OCI-LY3 (cell line): ENCODE results near the gene MYBPC1.

Source experiments
- H2AFZ ChIP-seq: fragments of 200-600, 300-600 bp; shearing (Covaris generic); 2 replicates; pipeline ENCODE4 v1.6.0; 2014; ENCODE audit warnings: antibody characterized with exemption, low read depth, low read length
- H3K27ac ChIP-seq: fragments of 200-600, 300-600 bp; sonication (generic); 2 replicates; pipeline ENCODE4 v1.5.1; 2014; ENCODE audit warnings: mild to moderate bottlenecking, low read length, moderate library complexity, mixed read lengths
- H3K27me3 ChIP-seq: fragments of 200-600, 300-600 bp; sonication (generic); 2 replicates; pipeline ENCODE4 v1.6.1; 2014; ENCODE audit warnings: low read depth, low read length, mixed read lengths
- H3K36me3 ChIP-seq: fragments of 200-600, 300-600 bp; sonication (generic); replicated peaks from 2 replicates; pipeline ENCODE3; 2014; ENCODE audit warnings: low read depth, low read length, mixed read lengths
- H3K4me1 ChIP-seq: fragments of 300-600, 200-600 bp; sonication (generic); 2 replicates; pipeline ENCODE4 v1.6.1; 2014; ENCODE audit warnings: low read length, mixed read lengths
- H3K4me2 ChIP-seq: fragments of 200-600, 300-600 bp; sonication (generic); 2 replicates; pipeline ENCODE4 v1.6.1; 2014; ENCODE audit warnings: low read length, mixed read lengths
- H3K4me3 ChIP-seq: fragments of 300-600, 200-600 bp; sonication (generic); 2 replicates; pipeline ENCODE4 v1.5.1; 2014; ENCODE audit warnings: antibody characterized with exemption, mild to moderate bottlenecking, low read length, moderate library complexity
- H3K79me2 ChIP-seq: fragments of 300-600, 200-600 bp; shearing (Covaris generic); 2 replicates; pipeline ENCODE4 v1.6.1; 2014; ENCODE audit warnings: mild to moderate bottlenecking, low read length, mixed read lengths
- H3K9ac ChIP-seq: fragments of 300-600, 200-600 bp; shearing (Covaris generic); 2 replicates; pipeline ENCODE4 v1.6.0; 2014; ENCODE audit warnings: mild to moderate bottlenecking, low read length, moderate library complexity
- H3K9me3 ChIP-seq: fragments of 200-600, 300-600 bp; shearing (Covaris generic); 2 replicates; pipeline ENCODE4 v1.6.1; 2014; ENCODE audit warnings: low read length, mixed read lengths; ENCODE audit not compliant: insufficient read depth
- H4K20me1 ChIP-seq: fragments of 200-600, 300-600 bp; sonication (generic); 2 replicates; pipeline ENCODE4 v1.6.1; 2016; ENCODE audit warnings: low read length, mixed read lengths; ENCODE audit not compliant: insufficient read depth
- CTCF ChIP-seq: fragments of 200-600, 300-600 bp; sonication (generic); IDR thresholded peaks from 2 replicates; pipeline ENCODE4 v1.5.1; 2014; ENCODE audit warnings: antibody characterized with exemption, low read length, low read depth
- EZH2phosphoT487 ChIP-seq: fragments of 200-600 bp; shearing (Covaris generic); IDR thresholded peaks from 2 replicates; pipeline ENCODE4 v1.6.1; 2018; ENCODE audit warnings: antibody characterized with exemption, mixed run types, low read depth

MYBPC1 gene

GRCh38 chr12:101713930-101714329 lies 119.2 kb downstream of the MYBPC1 start:
- peaks cover 3% of the 10 kb centered on the region; the same call in 1 of the 2 replicates for H3K79me2 ChIP-seq
- H3K4me1 ChIP-seq: peaks cover 3% of the 10 kb centered on the region; the same call in 1 of the 2 replicates
- no peak overlapping the region for H3K4me3 ChIP-seq

GRCh38 chr12:101714877-101715444 lies 120.2 kb downstream of the MYBPC1 start:
- no peaks in the 10 kb centered on the region for H3K79me2 ChIP-seq
- H3K4me2 ChIP-seq: no peak overlapping the region
- H3K27me3 ChIP-seq: no peaks in the 10 kb centered on the region
- no peak overlapping the region for H2AFZ ChIP-seq
- H3K27ac ChIP-seq: no peak overlapping the region
- H3K4me3 ChIP-seq: no peak overlapping the region
- no peaks in the 10 kb centered on the region for H3K9me3 ChIP-seq
- H4K20me1 ChIP-seq: 0 out of 2 replicates have a peak, but pooled peaks cover 4% of the 10 kb centered on the region
- peaks cover 3% of the 10 kb centered on the region; the same call in 1 of the 2 replicates for H3K4me1 ChIP-seq
- H3K36me3 ChIP-seq: no peaks in the 10 kb centered on the region
- TF ChIP-seq EZH2phosphoT487: no peak
- TF ChIP-seq CTCF: no peak
- no peak overlapping the region for H3K9ac ChIP-seq

More at GRCh38 chr12:101713930-101714329, 119.2 kb downstream of the MYBPC1 start:
- H2AFZ ChIP-seq: no peak overlapping the region
- H3K9me3 ChIP-seq: no peaks in the 10 kb centered on the region
- H3K9ac ChIP-seq: no peak overlapping the region
- TF ChIP-seq EZH2phosphoT487 (no peak), CTCF (no peak)
- 0 out of 2 replicates have a peak, but pooled peaks cover 4% of the 10 kb centered on the region for H4K20me1 ChIP-seq
- no peak overlapping the region for H3K4me2 ChIP-seq
- no peaks in the 10 kb centered on the region for H3K27me3 ChIP-seq
- no peak overlapping the region for H3K27ac ChIP-seq
- no peaks in the 10 kb centered on the region for H3K36me3 ChIP-seq

GRCh38 chr12:101719566-101719965 lies 124.8 kb downstream of the MYBPC1 start:
- Histone ChIP-seq H3K4me2 (no peak overlapping the region), H3K9ac (no peak overlapping the region), H3K9me3 (no peaks in the 10 kb centered on the region), H3K79me2 (no peaks in the 10 kb centered on the region), H3K36me3 (no peaks in the 10 kb centered on the region), H3K27me3 (no peaks in the 10 kb centered on the region), H3K27ac (no peak overlapping the region), H2AFZ (no peak overlapping the region), H3K4me3 (no peak overlapping the region), H4K20me1 (no peaks in the 10 kb centered on the region), H3K4me1 (no peaks in the 10 kb centered on the region)
- no peak for TF ChIP-seq CTCF
- no peak for TF ChIP-seq EZH2phosphoT487

GRCh38 chr12:101720118-101720517 lies 125.3 kb downstream of the MYBPC1 start:
- no peak overlapping the region for H3K27ac ChIP-seq
- TF ChIP-seq EZH2phosphoT487 (no peak), CTCF (no peak)
- no peak overlapping the region for H3K9ac ChIP-seq
- no peak overlapping the region for H2AFZ ChIP-seq
- H3K4me1 ChIP-seq: no peaks in the 10 kb centered on the region
- no peak overlapping the region for H3K4me2 ChIP-seq
- H3K27me3 ChIP-seq: no peaks in the 10 kb centered on the region
- H4K20me1 ChIP-seq: no peaks in the 10 kb centered on the region
- H3K4me3 ChIP-seq: no peak overlapping the region
- no peaks in the 10 kb centered on the region for H3K36me3 ChIP-seq
- no peaks in the 10 kb centered on the region for H3K9me3 ChIP-seq
- H3K79me2 ChIP-seq: no peaks in the 10 kb centered on the region
